H1 (cell line): ENCODE measurements around the gene SLC22A23. TPM values are rescaled to one million over a fixed set of nuclear protein-coding genes. Genes with fewer than 3 reads are reported as not detected.

ENCODE experiments used
- CTCF ChIA-PET: fragments of 300-600 bp; sonication (Branson Sonifier 250); formaldehyde crosslinking; loops from one replicate; lab custom pipeline; 2021; ENCODE audit not compliant: partially characterized antibody; lab: Charles Lee
- POLR2A ChIA-PET: fragments of 300-600 bp; sonication (Branson Sonifier 250); formaldehyde crosslinking; loops from one replicate; lab custom pipeline; 2021; ENCODE audit warnings: inconsistent platforms; ENCODE audit not compliant: partially characterized antibody; lab: Charles Lee
- DNase-seq, 2 experiments: peaks; one replicate each; pipeline versions ENCODE4 v3.0.0 to v3.0.0-alpha.2; 2010 to 2022; ENCODE audit warnings: low spot score in 2 of 2, low read depth in 1 of 2, mixed read lengths in 1 of 2
- FAIRE-seq: peaks from 2 replicates; lab custom pipeline; 2011; peaks lifted over from hg19 to GRCh38; lab: Jason Lieb, UNC
- H2AFZ ChIP-seq: 2 replicates; pipeline ENCODE4 v1.8.1; 2012; ENCODE audit warnings: low read length, inconsistent platforms
- H2AK5ac ChIP-seq: 2 replicates; pipeline ENCODE4 v1.6.1; 2013; ENCODE audit warnings: low read depth, low read length
- H2BK120ac ChIP-seq: replicated peaks from 2 replicates; pipeline ENCODE3; 2013; ENCODE audit warnings: low read depth, low read length, inconsistent platforms
- H2BK12ac ChIP-seq: 2 replicates; pipeline ENCODE4 v1.6.1; 2013; ENCODE audit warnings: low read depth, low read length
- H2BK15ac ChIP-seq: 2 replicates; pipeline ENCODE4 v1.6.1; 2013; ENCODE audit warnings: low read length
- H2BK20ac ChIP-seq: 2 replicates; pipeline ENCODE4 v1.6.1; 2013; ENCODE audit warnings: low read length
- H2BK5ac ChIP-seq: 2 replicates; pipeline ENCODE4 v1.6.1; 2013; ENCODE audit warnings: low read depth, low read length
- H3K14ac ChIP-seq: 2 replicates; pipeline ENCODE4 v1.6.1; 2013; ENCODE audit warnings: inconsistent platforms; ENCODE audit not compliant: insufficient read length
- H3K18ac ChIP-seq: 2 replicates; pipeline ENCODE4 v1.6.1; 2013; ENCODE audit warnings: low read length; ENCODE audit errors: extremely low read depth
- H3K23ac ChIP-seq: 2 replicates; pipeline ENCODE4 v1.6.1; 2013; ENCODE audit warnings: inconsistent platforms; ENCODE audit not compliant: insufficient read length
- H3K23me2 ChIP-seq: 2 replicates; pipeline ENCODE4 v1.6.1; 2013; ENCODE audit warnings: low read depth, low read length
- H3K27ac ChIP-seq: 2 replicates; pipeline ENCODE4 v1.6.1; 2011; ENCODE audit warnings: low read depth, low read length, inconsistent platforms
- H3K27me3 ChIP-seq, 4 experiments: replicated peaks in 1 of 4; 1 replicate in 1 of 4; 2 replicates in 3 of 4; pipeline versions ENCODE4 v1.6.1 to v1.8.1; 2011 to 2013; ENCODE audit warnings: low read length in 3 of 4, mild to moderate bottlenecking in 3 of 4, inconsistent platforms in 2 of 4, mixed read lengths in 2 of 4, moderate library complexity in 1 of 4; ENCODE audit not compliant: control insufficient read depth in 3 of 4, insufficient read depth in 3 of 4; ENCODE audit errors: extremely low read depth in 1 of 4
- H3K36me3 ChIP-seq, 4 experiments: 2 replicates each; pipeline versions ENCODE4 v1.6.1 to v1.8.1; 2011 to 2013; ENCODE audit warnings: mild to moderate bottlenecking in 4 of 4, low read length in 3 of 4, moderate library complexity in 2 of 4, control low read depth in 1 of 4, inconsistent platforms in 1 of 4; ENCODE audit not compliant: insufficient read depth in 4 of 4, control insufficient read depth in 2 of 4
- H3K4ac ChIP-seq: replicated peaks from 2 replicates; pipeline ENCODE3; 2013; ENCODE audit warnings: low read length, low read depth, mixed read lengths, inconsistent platforms; ENCODE audit not compliant: insufficient read length
- H3K4me1 ChIP-seq, 4 experiments: replicated peaks in 1 of 4; 1 replicate in 1 of 4; 2 replicates in 3 of 4; pipeline versions ENCODE4 v1.6.1 to v1.8.1; 2011 to 2013; ENCODE audit warnings: low read length in 3 of 4, inconsistent platforms in 2 of 4, mixed read lengths in 1 of 4; ENCODE audit not compliant: insufficient read depth in 4 of 4, control insufficient read depth in 3 of 4
- H3K4me2 ChIP-seq, 2 experiments: 2 replicates each; pipeline versions ENCODE4 v1.6.1 to v1.8.1; 2011 to 2013; ENCODE audit warnings: low read depth in 2 of 2, low read length in 2 of 2, control low read depth in 1 of 2, inconsistent platforms in 1 of 2, mild to moderate bottlenecking in 1 of 2; ENCODE audit not compliant: insufficient read depth in 1 of 2
- H3K4me3 ChIP-seq, 4 experiments: fragments of 200-600, 300-600 bp in 1 of 4; sonication (generic), shearing (Covaris generic), sonication (Bioruptor Twin) in 1 of 4; 2 replicates each; pipeline versions ENCODE4 v1.5.1 to v1.8.1; 2011 to 2016; ENCODE audit warnings: low read length in 4 of 4, low read depth in 3 of 4, control low read depth in 2 of 4, inconsistent platforms in 2 of 4, mild to moderate bottlenecking in 2 of 4, mixed read lengths in 1 of 4, moderate library complexity in 1 of 4; ENCODE audit not compliant: insufficient read depth in 2 of 4; ENCODE audit errors: extremely low read depth in 1 of 4
- H3K56ac ChIP-seq: replicated peaks from 2 replicates; pipeline ENCODE3; 2013; ENCODE audit warnings: low read depth, mild to moderate bottlenecking, mixed read lengths, low read length, inconsistent platforms; ENCODE audit not compliant: insufficient read length
- H3K79me1 ChIP-seq: 2 replicates; pipeline ENCODE4 v1.6.1; 2013; ENCODE audit warnings: low read depth, low read length, control low read depth
- H3K79me2 ChIP-seq, 2 experiments: 2 replicates each; pipeline versions ENCODE4 v1.6.1 to v1.8.1; 2012 to 2013; ENCODE audit warnings: low read length in 2 of 2, mild to moderate bottlenecking in 2 of 2, inconsistent platforms in 1 of 2; ENCODE audit not compliant: insufficient read depth in 2 of 2, control insufficient read depth in 1 of 2
- H3K9ac ChIP-seq, 4 experiments: replicated peaks in 1 of 4; 1 replicate in 1 of 4; 2 replicates in 3 of 4; pipeline versions ENCODE4 v1.6.1 to v1.8.1; 2011 to 2013; ENCODE audit warnings: low read depth in 3 of 4, low read length in 3 of 4, control low read depth in 2 of 4, mild to moderate bottlenecking in 2 of 4, moderate library complexity in 2 of 4, inconsistent platforms in 1 of 4; ENCODE audit errors: extremely low read depth in 1 of 4
- H3K9me3 ChIP-seq, 2 experiments: 2 replicates each; pipeline versions ENCODE4 v1.6.1 to v1.8.1; 2012 to 2013; ENCODE audit warnings: mild to moderate bottlenecking in 2 of 2, moderate library complexity in 2 of 2, control low read depth in 1 of 2, inconsistent platforms in 1 of 2, low read depth in 1 of 2, low read length in 1 of 2, mixed read lengths in 1 of 2; ENCODE audit not compliant: insufficient read depth in 2 of 2
- H4K20me1 ChIP-seq, 2 experiments: replicated peaks in 1 of 2; 2 replicates each; pipeline versions ENCODE3 to v1.8.1; 2011 to 2013; ENCODE audit warnings: inconsistent platforms in 2 of 2, low read length in 2 of 2, mild to moderate bottlenecking in 1 of 2; ENCODE audit not compliant: insufficient read depth in 2 of 2, control insufficient read depth in 1 of 2
- H4K5ac ChIP-seq: 2 replicates; pipeline ENCODE4 v1.6.1; 2013; ENCODE audit warnings: low read length, low read depth, mixed read lengths, inconsistent platforms; ENCODE audit not compliant: insufficient read length
- H4K8ac ChIP-seq: 2 replicates; pipeline ENCODE4 v1.8.0; 2013; ENCODE audit warnings: mild to moderate bottlenecking, moderate library complexity, low read length, inconsistent platforms; ENCODE audit not compliant: insufficient read depth; ENCODE audit errors: extremely low read depth
- H4K91ac ChIP-seq: replicated peaks from 2 replicates; pipeline ENCODE3; 2013; ENCODE audit warnings: low read length, mixed read lengths, inconsistent platforms; ENCODE audit not compliant: insufficient read length
- CREB1 ChIP-seq: IDR thresholded peaks from 2 replicates; pipeline ENCODE4 v1.6.1; 2012; ENCODE audit warnings: inconsistent platforms
- CTCF ChIP-seq, 3 experiments: IDR thresholded peaks; 1 replicate in 2 of 3; 2 replicates in 1 of 3; pipeline versions ENCODE4 v1.5.1 to v1.6.1; 2011; ENCODE audit warnings: low read length in 3 of 3, mild to moderate bottlenecking in 3 of 3, inconsistent platforms in 2 of 3, low read depth in 1 of 3, moderate library complexity in 1 of 3; ENCODE audit not compliant: insufficient read depth in 1 of 3; ENCODE audit errors: control extremely low read depth in 1 of 3
- MAX ChIP-seq: IDR thresholded peaks from 2 replicates; pipeline ENCODE4 v1.6.1; 2012; ENCODE audit warnings: inconsistent platforms
- SIN3A ChIP-seq, 2 experiments: IDR thresholded peaks in 1 of 2; conservative IDR thresholded peaks in 1 of 2; 2 replicates each; pipeline ENCODE4 v1.6.1; 2011 to 2012; ENCODE audit warnings: low read length in 2 of 2, improper control_type of control experiment in 1 of 2, low read depth in 1 of 2, mild to moderate bottlenecking in 1 of 2
- SIX5 ChIP-seq: IDR thresholded peaks from 2 replicates; pipeline ENCODE4 v1.6.1; 2011; ENCODE audit warnings: mild to moderate bottlenecking, low read depth, low read length
- SP1 ChIP-seq: IDR thresholded peaks from 2 replicates; pipeline ENCODE4 v1.6.1; 2011; ENCODE audit warnings: low read depth, low read length
- SP4 ChIP-seq: IDR thresholded peaks from 2 replicates; pipeline ENCODE4 v1.6.1; 2012; ENCODE audit warnings: low read length, inconsistent platforms
- TCF12 ChIP-seq: IDR thresholded peaks from 2 replicates; pipeline ENCODE4 v1.6.1; 2011; ENCODE audit warnings: low read depth, mild to moderate bottlenecking, low read length
- WGBS, 2 experiments: shearing (Covaris generic) in 1 of 2; methylation state at CpG; one replicate each; pipeline versions ENCODE4 v1.1.6 to v1.1.7; 2013 to 2015; ENCODE audit warnings: low lambda C conversion rate in 2 of 2, mixed read lengths in 2 of 2, inconsistent platforms in 1 of 2, low coverage in 1 of 2, missing lambda C conversion rate in 1 of 2; ENCODE audit not compliant: insufficient replicate concordance in 2 of 2, insufficient coverage in 1 of 2, insufficient read length in 1 of 2; ENCODE audit errors: extremely low coverage in 1 of 2, missing lambda C conversion rate in 1 of 2; 5-methylcytosine and 5-hydroxymethylcytosine counted together
- polyA plus RNA-seq, 7 experiments: library from polyadenylated mRNA; depleted of rRNA in 3 of 7; stranded (reverse) in 5 of 7; unstranded in 2 of 7; fragments of >200 nt in 5 of 7; fragments of 200-250 nt in 2 of 7; gene quantifications; 1 replicate in 5 of 7; 2 replicates in 1 of 7; 4 replicates in 1 of 7; pipeline versions ENCODE4 v1.2.1 to v1.2.3, GENCODE V29; 2011 to 2013; ENCODE audit warnings: missing spikeins in 2 of 7, mixed read lengths in 2 of 7
- total RNA-seq: library from RNA; stranded (reverse); fragmentation: NEBNext Ultra II Directional; extraction: Animal tissue kit (Norgen Biotek cat#: 25700); gene quantifications from 2 replicates; pipeline ENCODE4 v1.2.1, GENCODE V29; 2021

SLC22A23 gene
- total and polyA plus RNA-seq, 2 of the 8 experiments (the other 6 are each of a cell fraction or from before 2014, with no cell fraction given): 9.9 to 38.4 TPM

- Histone ChIP-seq H3K4me3 (no peak overlapping the region), H3K4me1 (peaks cover 3 to 9% (median 7%) of the 10 kb centered on the region in 4 experiments; a peak in 6 of 7 replicates), H2BK20ac (no peak overlapping the region), H3K9me3 (peaks cover 0 to 8% of the 10 kb centered on the region in 2 experiments; a peak in 1 of 4 replicates), H3K4ac (no peak overlapping the region), H3K4me2 (peak overlapping the region in 1 of 2 experiments; percentile 9; a peak in 1 of 4 replicates), H3K79me1 (no peaks in the 10 kb centered on the region), H4K20me1 (no peaks in the 10 kb centered on the region), H2BK120ac (no peak overlapping the region), H4K5ac (no peak overlapping the region), H3K23me2 (no peaks in the 10 kb centered on the region), H3K9ac (no peak overlapping the region), H2BK15ac (no peak overlapping the region; the same call in 1 of the 2 replicates), H3K79me2 (no peaks in the 10 kb centered on the region), H3K23ac (no peak overlapping the region), H4K91ac (no peak overlapping the region), H3K56ac (no peak overlapping the region), H3K18ac (no peak overlapping the region), H3K27ac (no peak overlapping the region), H2BK12ac (no peak overlapping the region), H3K27me3 (peaks cover 0 to 3% (median 1%) of the 10 kb centered on the region in 4 experiments; a peak in 2 of 7 replicates), H3K14ac (no peak overlapping the region), H2AK5ac (no peak overlapping the region), H2BK5ac (no peak overlapping the region), H4K8ac (no peak overlapping the region), H2AFZ (no peak overlapping the region), H3K36me3 (no peaks in the 10 kb centered on the region)
- ChIA-PET CTCF (interaction anchor here (0.6 to 12.9 kb wide), 46 partner anchors 8 to 557 kb away, joined by 3 to 263 read pairs (median 4); partner anchors contain the start of genes TUBB2A and TUBB2B), POLR2A (interaction anchor here (0.9 to 10.7 kb wide), 9 partner anchors 14 to 377 kb away, joined by 3 to 122 read pairs (median 3); partner anchors contain the start of gene TUBB2B)
- peak in 1 of 2 experiments; percentile 95 for DNase-seq
- FAIRE-seq: peak; percentile 63
- WGBS, 2 experiments: 47% methylated on average over 20 of the region's 20 CpGs; no CpG with 5 or more reads in 1 of the 2 experiments
- 0 out of 2 replicates have a peak, but pooled peaks have one; percentile 30 for TF ChIP-seq SP4
- peak; percentile 42; the same call in 1 of the 2 replicates for TF ChIP-seq CREB1
- 0 out of 2 replicates have a peak, but pooled peaks have one; percentile 35 for TF ChIP-seq SP1
- 0 out of 2 replicates have a peak, but pooled peaks have one; percentile 30 for TF ChIP-seq MAX
- TF ChIP-seq SIN3A (conservative IDR thresholded peaks at IDR 0.05 in 1 of 2, IDR thresholded peaks at IDR 0.05 in 1 of 2; ENCODE audit: low read depth in 1 of 2, low read length in 2 of 2): peak in 1 of 2 experiments; percentile 58; a peak in 1 of 4 replicates
- TF ChIP-seq SIX5: no peak
- no peak for TF ChIP-seq TCF12
- TF ChIP-seq CTCF (IDR thresholded peaks at IDR 0.05; ENCODE audit: control extremely low read depth in 1 of 3, insufficient read depth in 1 of 3, low read depth in 1 of 3, low read length in 3 of 3): peak; percentile 91 to 97 (median 94)
Measured at GRCh38 chr6:3251462-3252314, 205.2 kb downstream of the SLC22A23 start.
